HG02943 (cell line): ENCODE results near the gene WDR83.
"Not testable (repeated sequence)": the region's sequence is repeated elsewhere in the genome, so short reads cannot be mapped to it uniquely, and the experiment has no call there.

Experiments used
- ATAC-seq: cut with Tn5 transposase; IDR thresholded peaks from one replicate; pipeline ENCODE4 v1.9.1; 2021; ENCODE audit warnings: mild to moderate bottlenecking, low read depth, moderate library complexity; ENCODE audit not compliant: unreplicated experiment

The WDR83 gene

DNA sequence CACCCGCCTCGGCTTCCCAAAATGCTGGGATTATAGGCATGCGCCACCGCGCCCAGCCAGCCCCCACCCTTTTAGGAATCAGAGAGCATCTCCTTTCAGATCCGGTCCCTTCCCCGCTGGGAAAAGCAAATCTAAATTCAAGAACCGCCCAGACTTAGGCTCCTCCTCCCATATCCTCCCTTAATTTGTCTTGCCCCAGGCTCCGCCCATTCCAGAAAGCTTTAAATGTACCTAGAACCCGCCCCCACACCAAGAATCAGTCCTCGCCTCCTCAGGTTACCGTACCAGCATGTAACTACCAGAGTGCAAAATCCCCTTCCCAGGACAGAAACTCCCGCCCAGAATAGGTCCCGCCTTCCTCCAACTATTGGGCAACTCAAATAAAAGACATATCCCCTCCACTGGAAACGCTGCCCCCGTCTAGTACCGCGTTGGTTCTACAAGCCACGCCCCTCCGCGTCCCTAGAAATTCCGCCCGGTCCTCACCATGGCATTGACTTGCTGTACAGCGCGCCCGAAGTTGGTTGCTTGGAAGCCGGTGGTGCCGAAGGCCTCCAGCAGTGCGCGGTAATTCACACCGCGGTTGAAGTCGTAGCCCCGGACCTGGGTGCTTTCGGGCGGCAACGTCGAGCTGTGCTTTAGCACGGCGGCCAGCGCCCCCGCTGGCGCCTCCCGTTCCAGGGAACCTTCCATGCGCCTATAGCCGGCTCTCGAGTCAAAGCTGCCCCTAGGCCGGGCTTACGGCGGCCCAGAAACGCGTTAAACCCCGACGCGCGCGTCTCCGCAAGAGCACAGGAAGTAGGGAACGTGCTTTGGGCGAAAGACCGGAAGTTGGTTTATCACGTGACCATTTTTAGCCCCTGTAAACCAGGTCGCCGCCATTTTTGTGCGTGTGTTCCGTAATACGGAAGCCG, 14.7 kb downstream of the WDR83 start, which contains the start of gene DHPS:
TSS of gene DHPS (minus strand) at position 807 of the 914 bp plus-strand sequence. CDS start at position 693, 114 bp downstream.
- ATAC-seq: peak; percentile 66

DNA sequence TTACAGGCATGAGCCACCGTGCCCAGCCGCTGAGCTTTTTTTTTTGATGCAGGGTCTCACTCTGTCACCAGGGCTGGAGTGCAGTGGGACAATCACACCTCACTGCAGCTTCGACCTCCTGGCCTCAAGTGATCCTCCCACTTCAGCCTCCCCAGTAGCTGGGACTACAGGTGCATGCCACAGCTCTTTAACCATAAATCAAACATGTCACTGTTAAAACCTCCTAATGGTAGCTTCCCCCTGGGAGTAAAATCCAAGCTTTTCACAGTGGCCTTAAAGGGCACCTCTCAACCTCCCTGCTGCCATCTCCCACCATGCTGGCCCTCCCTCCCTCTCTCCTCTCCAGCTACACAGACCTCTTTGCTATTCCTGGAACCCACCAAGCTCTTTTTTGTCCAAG, 19.2 kb downstream of the WDR83 start:
- ATAC-seq: no peak

DNA sequence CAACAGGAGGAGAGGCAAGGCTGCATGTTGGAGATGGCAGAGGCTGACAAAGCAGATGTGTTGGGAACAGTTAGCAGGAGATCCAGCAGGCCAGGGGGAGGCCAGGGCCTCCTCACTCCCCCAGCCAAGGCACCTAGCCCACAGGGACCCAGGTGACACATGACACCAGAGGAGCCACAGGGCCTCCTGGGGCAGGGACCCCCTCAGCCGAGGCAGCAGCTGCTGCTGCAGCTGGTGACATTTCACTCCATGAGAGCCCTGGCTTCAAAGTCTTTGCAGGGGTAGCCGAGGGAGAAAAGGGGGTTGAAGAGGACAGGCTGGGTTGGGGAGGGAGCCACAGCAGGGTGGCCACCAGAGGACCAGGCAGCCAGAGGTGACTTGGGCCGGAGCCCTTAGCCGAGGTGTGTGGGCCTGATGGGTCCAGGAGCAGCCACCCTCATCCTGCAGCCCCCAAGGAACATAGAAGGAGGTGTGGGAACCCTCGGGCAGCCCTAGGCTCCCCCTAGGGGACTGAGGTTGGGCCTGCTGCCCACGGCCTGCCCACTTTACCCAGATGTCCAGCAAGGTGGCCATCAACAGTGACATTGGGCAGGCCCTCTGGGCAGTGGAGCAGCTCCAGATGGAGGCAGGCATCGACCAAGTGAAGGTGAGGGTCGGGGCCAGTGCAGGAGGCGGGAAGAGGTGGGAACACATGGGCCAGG, 21.0 kb downstream of the WDR83 start, which contains the start of gene GNG14:
TSS of gene GNG14 (plus strand) at position 503 of the 701 bp plus-strand sequence. CDS start at position 554, 51 bp downstream.
- no peak for ATAC-seq

DNA sequence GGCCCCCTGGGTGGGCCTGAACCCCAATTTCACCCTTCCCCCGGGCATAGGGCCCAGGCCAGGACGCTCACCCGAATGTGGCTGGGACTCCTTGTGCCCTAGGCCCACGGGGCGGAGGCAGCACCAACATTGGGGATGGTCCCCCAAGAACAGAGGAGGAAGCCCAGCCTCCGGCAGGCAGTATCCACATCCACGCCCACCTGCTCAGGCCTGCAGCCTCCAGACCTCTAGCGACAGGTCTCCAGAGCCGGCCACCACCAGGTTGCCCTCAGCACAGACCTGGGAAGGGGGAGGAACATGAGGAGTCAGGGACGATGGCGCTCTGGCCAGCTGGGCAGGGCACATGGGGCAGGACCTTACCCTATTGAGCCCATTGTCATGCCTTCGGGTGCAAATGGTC, 22.4 kb downstream of the WDR83 start:
- ATAC-seq: no peak

DNA sequence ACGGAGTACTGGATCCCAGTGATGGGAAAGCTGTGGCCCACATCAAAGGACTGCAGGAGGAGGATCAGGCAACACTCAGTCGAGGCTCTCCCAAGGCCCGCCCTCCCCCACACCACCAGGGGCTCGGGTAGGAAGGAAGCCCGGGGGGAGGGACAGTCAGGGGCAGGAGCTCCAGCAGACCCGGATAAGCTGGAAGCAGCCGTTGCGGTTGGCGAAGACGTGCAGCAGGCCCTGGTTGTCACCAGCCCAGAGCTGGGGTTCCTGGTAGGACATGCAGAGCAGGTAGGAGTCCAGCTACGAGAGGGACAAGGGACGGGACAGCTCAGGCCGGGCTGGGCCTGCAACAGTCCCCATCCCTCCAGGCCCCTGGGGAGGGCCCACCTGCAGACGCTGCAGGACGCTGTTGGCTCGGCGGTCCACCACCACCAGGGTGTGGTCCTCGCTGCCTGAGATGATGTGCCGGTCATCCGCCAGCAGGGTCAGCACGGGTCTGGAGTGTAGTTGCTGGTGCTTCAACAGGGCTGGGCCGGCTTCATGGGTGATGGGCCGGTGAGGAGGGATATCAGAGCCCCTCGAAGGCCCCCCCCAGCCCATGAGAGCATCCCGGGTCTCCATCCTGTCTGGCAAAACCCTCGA, 23.1 kb downstream of the WDR83 start:
- no peak for ATAC-seq

DNA sequence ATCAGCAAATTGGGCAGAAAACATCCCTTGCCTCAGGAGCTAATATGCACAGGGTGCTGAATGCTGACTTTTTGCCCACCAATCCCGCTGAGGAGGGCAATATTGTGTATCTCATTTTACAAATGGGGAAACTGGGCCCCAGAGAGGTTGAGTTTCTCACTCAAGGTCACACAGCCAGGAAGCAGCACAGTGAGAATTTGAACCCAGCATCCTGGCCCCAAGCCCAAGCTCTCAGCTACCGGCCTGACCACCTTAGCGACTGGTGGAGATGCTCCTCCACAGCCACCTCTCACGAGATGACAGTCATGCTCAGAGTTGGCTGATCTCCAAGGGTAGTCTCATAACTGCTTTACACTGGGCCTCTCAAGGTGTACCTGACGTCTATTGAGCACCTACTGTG, 26.4 kb downstream of the WDR83 start:
- ATAC-seq: no peak

DNA sequence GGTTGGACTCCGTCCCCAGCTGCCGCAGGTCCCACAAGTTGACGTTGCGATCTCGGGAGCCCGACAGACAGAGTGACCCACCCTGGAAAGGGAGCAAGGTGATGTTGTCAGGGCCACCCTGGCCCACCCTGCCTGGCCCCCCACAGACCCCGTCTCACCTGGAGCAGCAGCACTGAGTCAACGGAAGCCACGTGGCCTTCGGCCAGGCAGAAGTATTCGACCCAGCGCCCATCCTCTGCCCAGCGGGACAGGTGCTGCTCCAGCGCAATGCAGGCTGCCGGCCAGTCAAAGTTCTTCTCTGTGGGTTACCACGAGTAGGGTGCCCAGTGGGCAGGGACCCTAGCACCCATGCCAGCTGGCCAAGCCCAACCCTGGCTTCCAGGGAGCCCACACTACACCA, 28.0 kb downstream of the WDR83 start:
- no peak for ATAC-seq

DNA sequence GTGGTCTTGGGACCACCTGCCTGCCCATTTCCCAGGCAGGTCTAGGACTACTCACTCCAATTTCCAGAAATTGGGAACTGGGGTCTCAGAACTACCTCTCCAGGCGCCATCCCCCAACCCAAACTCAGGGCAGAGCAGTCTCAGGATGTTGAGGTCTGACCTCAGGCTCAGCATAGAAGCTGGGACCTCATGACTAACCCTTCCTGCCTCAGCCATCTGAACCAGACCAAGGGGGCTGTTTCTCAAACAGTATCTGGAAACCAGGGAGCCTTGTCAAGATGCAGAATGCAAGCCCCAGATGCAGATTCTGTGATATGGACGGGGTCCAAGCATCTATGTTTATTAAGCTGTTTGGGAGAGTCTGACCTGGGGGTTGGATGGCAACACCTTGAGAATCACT, 28.5 kb downstream of the WDR83 start:
- no peak for ATAC-seq

DNA sequence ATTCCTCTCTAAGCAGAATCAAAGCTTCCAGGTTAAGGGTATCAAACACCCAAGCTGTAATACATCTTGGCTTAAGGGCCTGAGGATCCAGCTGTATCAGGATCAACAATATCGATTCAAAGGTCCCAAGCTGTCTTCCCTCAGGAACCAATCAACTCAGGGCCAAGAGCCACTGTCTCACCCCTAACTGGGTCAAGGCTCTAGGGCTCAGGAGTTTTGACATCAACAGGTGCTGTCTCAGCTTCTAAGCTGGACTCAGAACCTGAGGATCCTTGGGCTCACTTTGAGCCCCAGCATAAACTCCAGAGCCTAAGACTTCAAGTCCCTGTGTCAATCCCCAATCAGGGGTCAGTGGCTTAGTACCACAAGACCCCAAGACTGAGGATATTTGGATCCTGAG, 28.9 kb downstream of the WDR83 start:
- no peak for ATAC-seq

DNA sequence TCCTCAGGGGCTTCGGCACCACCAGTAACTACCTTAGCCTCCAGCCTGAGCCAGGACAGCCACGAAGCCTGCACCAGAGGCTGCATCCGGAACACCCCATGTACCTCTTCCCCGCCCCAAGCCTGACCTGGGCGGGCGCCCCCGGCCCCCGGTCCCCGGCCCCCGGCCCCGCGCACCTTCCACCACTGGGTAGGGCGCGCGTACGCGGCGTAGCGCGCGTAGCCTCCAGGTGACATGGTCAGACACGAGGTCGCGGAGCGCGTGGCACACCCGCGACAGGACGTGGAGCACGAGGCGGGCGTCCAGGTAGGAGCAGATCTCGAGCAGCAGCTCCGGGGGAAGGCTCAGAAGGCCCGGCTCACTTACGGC, 29.4 kb downstream of the WDR83 start:
- ATAC-seq: peak; percentile 11

DNA sequence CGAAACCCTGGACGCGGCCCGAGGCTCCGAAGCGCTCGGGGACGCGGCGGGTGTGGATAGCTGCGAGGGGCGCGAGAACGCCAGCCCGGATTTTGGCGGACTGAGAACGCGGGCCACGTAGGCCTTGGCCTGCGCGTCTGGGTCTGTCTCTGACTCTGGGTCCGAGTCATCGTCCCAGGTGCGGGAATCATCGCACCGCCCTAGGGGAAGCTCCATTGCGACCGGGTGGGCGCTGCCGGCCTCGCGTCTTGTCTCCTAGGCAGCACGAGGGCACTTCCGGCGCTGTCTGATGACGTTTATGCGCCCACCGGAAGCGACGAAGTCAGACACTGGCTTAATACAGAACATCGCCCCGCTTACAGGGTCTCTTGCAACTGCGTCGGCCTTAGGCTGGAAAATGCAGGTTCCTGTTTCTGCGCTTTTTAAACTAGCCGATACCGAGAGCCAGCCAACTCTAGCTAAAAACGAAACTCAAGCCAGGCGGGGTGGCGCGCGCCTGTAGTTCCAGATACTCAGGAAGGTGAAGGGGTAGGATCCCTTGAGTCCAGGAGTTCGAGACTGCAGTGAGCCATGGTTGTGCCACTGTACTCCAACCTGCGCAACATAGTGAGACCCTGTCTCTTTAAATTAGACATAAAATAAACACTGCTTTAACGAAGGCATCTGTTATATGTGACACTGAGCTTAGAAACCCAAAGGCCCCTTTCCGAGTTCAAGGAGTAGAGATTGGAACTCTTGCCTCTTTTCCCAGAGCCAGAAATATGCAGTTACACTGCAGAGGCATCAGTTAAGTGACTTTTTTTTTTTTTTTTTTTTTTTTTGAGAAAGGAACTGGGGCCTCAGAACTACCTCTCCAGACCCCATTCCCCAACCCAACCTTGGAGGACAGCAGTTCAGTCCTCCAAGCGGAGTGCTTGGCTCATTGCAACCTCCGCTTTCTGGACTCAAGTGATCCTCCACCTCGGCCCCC, 30.0 kb downstream of the WDR83 start, which contains the start of gene FBXW9:
TSS of gene FBXW9 (minus strand) at position 266 of the 970 bp plus-strand sequence. CDS start at position 216, 50 bp downstream.
- ATAC-seq: peak; percentile 80

DNA sequence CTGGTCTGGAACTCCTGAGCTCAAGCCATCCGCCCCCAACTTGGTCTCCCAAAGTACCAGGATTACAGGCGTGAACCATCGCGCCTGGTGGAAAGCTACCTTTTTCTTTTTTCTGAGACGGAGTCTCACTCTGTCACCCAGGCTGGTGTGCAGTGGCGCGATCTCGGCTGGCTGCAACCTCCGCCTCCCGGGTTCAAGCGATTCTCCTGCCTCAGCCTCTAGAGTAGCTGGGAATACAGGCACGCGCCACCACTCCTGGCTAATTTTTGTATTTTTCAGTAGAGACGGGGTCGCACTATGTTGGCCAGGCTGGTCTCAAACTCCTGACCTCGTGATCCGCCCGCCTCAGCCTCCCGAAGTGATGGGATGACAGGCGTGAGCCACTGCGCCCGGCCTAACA, 30.8 kb downstream of the WDR83 start:
- not testable (repeated sequence) for ATAC-seq

DNA sequence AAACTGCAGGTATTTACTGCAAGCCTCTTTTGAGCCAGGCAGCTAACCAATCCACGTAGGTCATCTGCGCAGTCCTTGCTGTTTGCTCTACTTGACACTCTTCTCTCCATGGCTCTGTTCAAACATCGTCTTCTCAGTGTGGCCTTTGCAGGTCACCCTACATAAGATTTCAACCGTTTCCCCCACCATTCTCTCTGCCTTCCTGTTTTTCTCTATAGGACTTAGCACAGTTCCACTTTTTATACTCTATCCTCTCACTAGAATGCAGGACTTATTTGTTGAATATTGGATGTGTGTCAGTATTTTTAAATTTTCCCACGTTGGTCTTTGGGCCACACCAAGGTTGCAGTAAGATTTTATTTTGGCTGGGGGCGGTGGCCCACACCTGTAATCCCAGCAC, 31.5 kb downstream of the WDR83 start:
- ATAC-seq: no peak

DNA sequence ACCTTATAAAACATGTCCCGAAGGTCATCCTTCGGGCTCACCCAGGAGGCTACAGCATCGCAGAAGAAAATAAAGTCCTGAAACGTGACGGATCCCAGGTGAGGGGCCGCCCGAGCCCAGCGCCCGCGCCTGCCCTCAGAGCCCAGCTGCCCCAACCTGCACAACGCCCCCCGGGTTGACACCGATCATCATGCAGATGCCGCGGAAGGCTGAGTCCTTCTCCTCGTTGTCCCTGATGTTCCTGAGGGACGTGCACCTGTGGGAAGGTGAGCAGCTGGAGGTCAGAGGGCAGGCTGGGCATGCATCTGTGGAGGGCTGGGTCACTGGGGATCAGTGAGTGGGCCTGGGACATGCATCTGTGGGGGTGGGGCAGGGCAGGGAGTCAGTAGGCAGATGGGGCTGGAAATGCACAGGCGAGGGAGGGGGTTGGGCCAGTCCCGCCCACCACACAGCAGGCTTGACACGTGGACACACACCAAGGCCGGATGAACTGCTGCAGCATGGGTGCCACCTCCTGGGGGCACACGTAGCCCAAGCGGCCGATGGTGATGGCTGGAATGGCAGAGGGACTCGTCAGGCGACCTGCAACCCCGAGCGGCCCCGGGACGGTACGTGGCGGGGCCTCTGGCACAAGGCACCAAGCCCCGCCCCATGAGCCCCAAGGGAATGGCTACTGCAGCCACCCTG, 35.1 kb downstream of the WDR83 start:
- no peak for ATAC-seq

DNA sequence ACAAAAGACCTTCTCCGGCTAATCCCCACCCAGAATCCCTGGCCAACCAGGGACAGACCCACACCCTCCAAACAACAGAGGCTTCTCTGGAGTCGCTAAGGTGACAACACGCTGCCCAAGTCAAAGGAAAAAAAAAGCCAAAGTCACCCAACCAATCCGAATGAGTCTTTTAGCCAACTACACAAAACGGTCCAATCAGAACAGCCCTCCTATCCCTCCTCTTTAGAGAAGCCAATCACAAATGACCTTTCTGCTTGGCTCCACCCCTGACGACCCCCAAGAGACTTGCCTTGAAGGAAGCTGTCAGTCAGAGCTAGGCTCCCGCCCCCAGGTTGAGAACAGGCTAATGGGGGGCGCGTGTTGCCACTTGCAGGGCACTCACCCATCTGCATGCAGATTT, 36.4 kb downstream of the WDR83 start:
- ATAC-seq: no peak

DNA sequence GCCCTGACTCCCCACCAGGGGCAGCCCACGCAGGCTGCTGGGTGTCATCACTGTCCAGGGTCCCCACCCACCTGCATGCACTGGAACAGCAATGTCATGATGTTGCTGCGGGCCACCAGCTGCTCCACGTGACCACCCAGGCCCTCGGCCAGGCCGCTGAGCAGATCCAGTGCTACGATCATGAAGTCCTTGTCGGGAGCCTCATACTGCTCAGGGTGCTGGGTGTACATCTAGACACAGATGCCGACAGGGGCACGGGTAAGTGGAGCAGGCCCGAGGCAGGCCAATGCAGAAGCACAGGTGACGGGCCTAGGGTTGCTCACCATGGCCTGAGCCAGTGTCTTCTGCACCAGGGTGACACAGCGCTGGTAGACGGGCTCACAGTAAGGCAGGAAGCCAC, 38.6 kb downstream of the WDR83 start:
- no peak for ATAC-seq

DNA sequence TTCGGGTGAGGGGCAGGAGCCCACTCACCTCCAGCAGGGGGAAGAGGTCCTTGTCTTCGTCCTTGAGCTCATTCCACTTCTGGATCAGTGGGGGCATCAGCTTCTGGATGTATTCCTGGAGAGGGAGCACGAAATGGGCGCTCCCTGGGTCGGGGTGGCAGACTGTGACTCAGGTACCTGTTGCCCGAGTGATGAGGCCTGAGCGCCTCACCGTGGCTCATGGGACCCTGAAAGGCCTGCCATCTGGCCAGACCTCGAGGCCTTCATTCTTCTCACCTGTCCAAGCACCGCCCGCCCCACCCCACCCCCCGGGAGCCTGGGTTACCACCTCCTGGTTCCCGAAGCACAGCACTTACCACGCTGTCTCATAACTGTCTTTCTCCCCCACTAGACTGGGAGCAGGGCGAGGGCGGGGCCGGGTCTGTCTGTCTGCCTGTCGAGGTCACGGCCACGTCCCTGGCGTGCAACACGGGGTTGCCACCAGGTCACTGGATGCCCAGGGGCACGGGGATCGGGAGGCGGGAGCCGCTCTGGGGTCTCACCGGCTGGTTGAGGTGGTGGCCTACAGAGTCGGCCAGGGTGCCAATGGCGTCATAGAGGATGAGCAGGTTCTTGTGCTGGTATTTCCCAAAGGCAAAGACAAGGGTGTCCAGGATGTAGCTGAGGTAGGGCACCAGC, 39.2 kb downstream of the WDR83 start:
- no peak for ATAC-seq

DNA sequence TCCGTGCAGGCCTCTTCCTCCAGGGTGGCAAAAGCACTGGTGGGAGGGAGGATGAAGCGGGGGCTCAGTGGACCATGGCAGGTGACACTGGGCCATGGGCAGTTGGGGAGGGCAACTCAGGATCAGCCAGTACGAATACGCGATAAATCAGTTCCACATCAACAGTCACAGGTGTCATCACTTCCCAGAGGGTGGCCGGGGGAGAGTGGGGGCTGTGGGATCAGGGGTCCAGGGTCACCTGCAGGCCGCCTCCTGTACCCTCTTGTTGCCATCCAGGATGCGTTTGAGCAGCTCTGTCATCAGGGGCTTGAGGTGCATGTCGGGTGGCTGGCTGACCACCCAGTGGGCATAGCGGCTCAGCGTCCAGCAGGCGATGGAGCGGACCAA, 39.7 kb downstream of the WDR83 start:
- no peak for ATAC-seq

DNA sequence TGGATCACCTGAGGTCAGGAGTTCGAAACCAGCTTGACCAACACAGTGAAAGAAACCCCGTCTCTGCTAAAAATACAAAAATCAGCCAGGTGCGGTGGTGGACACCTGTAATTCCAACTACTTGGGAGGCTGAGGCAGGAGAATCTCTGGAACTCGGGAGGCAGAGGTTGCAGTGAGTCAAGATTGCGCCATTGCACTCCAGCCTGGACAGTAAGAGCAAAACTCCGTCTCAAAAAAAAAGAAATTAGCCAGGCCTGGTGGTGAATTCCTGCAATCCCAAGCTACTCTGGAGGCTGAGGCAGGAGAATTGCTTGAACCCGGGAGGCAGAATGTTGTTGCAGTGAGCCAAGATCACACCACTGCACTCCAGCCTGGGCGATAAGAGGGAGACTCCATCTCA, 42.0 kb downstream of the WDR83 start:
- no peak for ATAC-seq
